ENCODE measurements around the gene ATP6V1B1. TPM values are rescaled to one million over a fixed set of nuclear protein-coding genes. Genes with fewer than 3 reads are reported as not detected.

Gene ATP6V1B1
- total and polyA plus RNA-seq, 9 of the 15 experiments (the other 6 are each of a cell fraction or from before 2014, with no cell fraction given) = not detected

DNA sequence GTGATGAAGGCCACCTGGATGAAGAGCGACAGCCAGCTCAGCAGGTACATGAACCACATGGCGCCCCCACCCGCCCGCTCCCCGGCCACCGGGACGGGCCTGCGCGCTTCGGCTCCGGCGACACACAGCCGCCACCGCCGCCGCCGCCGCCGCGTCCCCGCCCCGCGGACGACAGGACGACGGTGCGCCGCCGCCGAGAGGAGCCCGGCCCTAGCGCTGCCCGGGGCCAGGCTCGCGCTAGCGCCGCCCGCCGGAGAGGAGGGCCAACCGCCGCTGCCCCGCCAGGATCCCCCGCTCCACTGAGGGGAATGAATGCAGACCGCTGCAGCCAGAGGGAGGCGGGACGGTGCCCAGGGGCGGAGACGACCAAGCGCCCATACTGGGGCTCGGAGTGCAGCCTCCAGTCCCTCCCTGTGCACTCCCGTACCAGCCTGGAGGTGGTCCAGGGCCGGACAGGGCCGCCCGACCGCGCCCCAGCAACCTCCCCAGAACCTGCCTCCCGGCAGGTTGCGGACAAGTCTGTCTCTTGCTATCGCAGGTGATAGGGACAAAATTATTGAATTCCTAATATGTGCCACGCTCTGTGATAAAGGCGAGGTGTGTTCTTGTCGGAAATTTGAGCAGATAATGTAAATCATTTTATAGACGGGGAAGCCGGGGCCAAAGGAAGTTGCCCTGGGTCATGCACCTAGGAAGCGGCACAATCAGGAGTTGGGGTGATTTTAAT, 59.2 kb downstream of the ATP6V1B1 start, which contains the start of gene TEX261 (continued):
- TF ChIP-seq, protein P1, sequence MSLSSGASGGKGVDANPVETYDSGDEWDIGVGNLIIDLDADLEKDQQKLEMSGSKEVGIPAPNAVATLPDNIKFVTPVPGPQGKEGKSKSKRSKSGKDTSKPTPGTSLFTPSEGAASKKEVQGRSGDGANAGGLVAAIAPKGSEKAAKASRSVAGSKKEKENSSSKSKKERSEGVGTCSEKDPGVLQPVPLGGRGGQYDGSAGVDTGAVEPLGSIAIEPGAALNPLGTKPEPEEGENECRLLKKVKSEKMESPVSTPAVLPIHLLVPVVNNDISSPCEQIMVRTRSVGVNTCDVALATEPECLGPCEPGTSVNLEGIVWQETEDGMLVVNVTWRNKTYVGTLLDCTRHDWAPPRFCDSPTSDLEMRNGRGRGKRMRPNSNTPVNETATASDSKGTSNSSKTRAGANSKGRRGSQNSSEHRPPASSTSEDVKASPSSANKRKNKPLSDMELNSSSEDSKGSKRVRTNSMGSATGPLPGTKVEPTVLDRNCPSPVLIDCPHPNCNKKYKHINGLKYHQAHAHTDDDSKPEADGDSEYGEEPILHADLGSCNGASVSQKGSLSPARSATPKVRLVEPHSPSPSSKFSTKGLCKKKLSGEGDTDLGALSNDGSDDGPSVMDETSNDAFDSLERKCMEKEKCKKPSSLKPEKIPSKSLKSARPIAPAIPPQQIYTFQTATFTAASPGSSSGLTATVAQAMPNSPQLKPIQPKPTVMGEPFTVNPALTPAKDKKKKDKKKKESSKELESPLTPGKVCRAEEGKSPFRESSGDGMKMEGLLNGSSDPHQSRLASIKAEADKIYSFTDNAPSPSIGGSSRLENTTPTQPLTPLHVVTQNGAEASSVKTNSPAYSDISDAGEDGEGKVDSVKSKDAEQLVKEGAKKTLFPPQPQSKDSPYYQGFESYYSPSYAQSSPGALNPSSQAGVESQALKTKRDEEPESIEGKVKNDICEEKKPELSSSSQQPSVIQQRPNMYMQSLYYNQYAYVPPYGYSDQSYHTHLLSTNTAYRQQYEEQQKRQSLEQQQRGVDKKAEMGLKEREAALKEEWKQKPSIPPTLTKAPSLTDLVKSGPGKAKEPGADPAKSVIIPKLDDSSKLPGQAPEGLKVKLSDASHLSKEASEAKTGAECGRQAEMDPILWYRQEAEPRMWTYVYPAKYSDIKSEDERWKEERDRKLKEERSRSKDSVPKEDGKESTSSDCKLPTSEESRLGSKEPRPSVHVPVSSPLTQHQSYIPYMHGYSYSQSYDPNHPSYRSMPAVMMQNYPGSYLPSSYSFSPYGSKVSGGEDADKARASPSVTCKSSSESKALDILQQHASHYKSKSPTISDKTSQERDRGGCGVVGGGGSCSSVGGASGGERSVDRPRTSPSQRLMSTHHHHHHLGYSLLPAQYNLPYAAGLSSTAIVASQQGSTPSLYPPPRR (CRISPR knock-in tag; IDR thresholded peaks at IDR 0.05; ENCODE audit: borderline replicate concordance) = no peak
- TF ChIP-seq, protein P2, sequence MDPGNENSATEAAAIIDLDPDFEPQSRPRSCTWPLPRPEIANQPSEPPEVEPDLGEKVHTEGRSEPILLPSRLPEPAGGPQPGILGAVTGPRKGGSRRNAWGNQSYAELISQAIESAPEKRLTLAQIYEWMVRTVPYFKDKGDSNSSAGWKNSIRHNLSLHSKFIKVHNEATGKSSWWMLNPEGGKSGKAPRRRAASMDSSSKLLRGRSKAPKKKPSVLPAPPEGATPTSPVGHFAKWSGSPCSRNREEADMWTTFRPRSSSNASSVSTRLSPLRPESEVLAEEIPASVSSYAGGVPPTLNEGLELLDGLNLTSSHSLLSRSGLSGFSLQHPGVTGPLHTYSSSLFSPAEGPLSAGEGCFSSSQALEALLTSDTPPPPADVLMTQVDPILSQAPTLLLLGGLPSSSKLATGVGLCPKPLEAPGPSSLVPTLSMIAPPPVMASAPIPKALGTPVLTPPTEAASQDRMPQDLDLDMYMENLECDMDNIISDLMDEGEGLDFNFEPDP (CRISPR knock-in tag; IDR thresholded peaks at IDR 0.05) = no peak
- TF ChIP-seq EWSR1 (IDR thresholded peaks at IDR 0.05; ENCODE audit: borderline replicate concordance, low read depth, partially characterized antibody) (no peak), TCF7L2 (IDR thresholded peaks at IDR 0.05; ENCODE audit: low read depth, low read length) (no peak), HDAC2 (IDR thresholded peaks at IDR 0.05) (no peak), NFIC (IDR thresholded peaks at IDR 0.05) (no peak), ZKSCAN3 (CRISPR knock-in tag; IDR thresholded peaks at IDR 0.05) (no peak), ZNF561 (CRISPR knock-in tag; conservative IDR thresholded peaks at IDR 0.05) (no peak), KLF13 (tag; IDR thresholded peaks at IDR 0.05; ENCODE audit: borderline replicate concordance, low read depth) (no peak), CBX2 (IDR thresholded peaks at IDR 0.05; ENCODE audit: insufficient read depth, low read length, poor library complexity, severe bottlenecking) (no peak)
- TF ChIP-seq, protein P3, sequence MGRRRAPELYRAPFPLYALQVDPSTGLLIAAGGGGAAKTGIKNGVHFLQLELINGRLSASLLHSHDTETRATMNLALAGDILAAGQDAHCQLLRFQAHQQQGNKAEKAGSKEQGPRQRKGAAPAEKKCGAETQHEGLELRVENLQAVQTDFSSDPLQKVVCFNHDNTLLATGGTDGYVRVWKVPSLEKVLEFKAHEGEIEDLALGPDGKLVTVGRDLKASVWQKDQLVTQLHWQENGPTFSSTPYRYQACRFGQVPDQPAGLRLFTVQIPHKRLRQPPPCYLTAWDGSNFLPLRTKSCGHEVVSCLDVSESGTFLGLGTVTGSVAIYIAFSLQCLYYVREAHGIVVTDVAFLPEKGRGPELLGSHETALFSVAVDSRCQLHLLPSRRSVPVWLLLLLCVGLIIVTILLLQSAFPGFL (CRISPR knock-in tag; IDR thresholded peaks at IDR 0.05) = no peak
- TF ChIP-seq, protein P4, sequence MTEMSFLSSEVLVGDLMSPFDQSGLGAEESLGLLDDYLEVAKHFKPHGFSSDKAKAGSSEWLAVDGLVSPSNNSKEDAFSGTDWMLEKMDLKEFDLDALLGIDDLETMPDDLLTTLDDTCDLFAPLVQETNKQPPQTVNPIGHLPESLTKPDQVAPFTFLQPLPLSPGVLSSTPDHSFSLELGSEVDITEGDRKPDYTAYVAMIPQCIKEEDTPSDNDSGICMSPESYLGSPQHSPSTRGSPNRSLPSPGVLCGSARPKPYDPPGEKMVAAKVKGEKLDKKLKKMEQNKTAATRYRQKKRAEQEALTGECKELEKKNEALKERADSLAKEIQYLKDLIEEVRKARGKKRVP (CRISPR knock-in tag; IDR thresholded peaks at IDR 0.05) = no peak
- TF ChIP-seq, protein P5, sequence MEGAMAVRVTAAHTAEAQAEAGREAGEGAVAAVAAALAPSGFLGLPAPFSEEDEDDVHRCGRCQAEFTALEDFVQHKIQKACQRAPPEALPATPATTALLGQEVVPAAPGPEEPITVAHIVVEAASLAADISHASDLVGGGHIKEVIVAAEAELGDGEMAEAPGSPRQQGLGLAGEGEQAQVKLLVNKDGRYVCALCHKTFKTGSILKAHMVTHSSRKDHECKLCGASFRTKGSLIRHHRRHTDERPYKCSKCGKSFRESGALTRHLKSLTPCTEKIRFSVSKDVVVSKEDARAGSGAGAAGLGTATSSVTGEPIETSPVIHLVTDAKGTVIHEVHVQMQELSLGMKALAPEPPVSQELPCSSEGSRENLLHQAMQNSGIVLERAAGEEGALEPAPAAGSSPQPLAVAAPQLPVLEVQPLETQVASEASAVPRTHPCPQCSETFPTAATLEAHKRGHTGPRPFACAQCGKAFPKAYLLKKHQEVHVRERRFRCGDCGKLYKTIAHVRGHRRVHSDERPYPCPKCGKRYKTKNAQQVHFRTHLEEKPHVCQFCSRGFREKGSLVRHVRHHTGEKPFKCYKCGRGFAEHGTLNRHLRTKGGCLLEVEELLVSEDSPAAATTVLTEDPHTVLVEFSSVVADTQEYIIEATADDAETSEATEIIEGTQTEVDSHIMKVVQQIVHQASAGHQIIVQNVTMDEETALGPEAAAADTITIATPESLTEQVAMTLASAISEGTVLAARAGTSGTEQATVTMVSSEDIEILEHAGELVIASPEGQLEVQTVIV (CRISPR knock-in tag; IDR thresholded peaks at IDR 0.05; ENCODE audit: borderline replicate concordance) = no peak
- TF ChIP-seq, protein P6, sequence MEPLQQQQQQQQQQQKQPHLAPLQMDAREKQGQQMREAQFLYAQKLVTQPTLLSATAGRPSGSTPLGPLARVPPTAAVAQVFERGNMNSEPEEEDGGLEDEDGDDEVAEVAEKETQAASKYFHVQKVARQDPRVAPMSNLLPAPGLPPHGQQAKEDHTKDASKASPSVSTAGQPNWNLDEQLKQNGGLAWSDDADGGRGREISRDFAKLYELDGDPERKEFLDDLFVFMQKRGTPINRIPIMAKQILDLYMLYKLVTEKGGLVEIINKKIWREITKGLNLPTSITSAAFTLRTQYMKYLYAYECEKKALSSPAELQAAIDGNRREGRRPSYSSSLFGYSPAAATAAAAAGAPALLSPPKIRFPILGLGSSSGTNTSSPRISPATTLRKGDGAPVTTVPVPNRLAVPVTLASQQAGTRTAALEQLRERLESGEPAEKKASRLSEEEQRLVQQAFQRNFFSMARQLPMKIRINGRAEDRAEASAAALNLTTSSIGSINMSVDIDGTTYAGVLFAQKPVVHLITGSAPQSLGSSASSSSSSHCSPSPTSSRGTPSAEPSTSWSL (CRISPR knock-in tag; IDR thresholded peaks at IDR 0.05; ENCODE audit: borderline replicate concordance) = no peak
